Measurements from ENCODE around the gene AATK.

DNA sequence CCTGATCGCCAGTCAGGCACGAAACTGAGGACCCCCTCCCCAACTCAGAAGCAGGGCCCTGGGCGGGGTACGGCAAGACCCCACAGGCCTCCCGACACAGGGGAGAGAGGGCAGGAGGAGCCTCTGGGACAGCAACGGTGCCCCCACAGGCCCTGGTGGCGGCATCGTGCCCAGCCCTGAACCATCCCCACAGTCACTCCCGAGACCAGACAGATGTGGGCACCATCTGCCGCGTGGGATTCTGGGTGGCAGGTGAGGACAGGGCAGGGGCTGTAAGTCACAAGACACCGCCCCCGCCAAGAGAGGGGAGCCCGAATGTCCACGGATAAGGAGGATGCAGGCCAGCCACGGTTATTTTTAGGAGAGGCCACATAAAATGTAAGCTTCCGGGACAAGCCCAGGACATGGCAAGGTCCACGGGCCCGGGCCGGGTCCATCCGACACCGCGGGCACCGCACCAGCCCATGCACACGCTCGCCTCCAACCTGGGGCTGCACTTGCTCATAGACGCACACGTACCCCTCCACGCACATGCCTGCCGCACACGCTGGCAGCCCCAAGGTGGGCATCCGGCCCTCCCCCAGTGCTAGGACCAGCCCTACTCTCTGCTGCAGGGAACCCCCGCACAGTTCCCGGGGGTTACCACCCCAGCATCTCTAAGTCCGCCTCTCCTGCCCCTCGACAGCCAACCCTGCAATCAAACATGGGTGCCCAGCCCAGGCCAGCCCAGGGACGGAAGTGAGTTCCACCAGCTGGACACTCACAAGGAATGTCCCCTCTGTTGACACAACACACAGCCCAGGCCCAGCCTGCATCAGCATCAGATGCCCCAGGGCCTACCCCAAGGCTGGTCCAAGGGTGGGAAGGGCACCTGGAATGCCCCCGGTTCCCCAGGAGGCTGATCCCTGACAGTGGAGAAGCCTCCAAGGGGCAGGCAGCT is 8.9 kb downstream of the AATK start:
- TF ChIP-seq, protein P1, sequence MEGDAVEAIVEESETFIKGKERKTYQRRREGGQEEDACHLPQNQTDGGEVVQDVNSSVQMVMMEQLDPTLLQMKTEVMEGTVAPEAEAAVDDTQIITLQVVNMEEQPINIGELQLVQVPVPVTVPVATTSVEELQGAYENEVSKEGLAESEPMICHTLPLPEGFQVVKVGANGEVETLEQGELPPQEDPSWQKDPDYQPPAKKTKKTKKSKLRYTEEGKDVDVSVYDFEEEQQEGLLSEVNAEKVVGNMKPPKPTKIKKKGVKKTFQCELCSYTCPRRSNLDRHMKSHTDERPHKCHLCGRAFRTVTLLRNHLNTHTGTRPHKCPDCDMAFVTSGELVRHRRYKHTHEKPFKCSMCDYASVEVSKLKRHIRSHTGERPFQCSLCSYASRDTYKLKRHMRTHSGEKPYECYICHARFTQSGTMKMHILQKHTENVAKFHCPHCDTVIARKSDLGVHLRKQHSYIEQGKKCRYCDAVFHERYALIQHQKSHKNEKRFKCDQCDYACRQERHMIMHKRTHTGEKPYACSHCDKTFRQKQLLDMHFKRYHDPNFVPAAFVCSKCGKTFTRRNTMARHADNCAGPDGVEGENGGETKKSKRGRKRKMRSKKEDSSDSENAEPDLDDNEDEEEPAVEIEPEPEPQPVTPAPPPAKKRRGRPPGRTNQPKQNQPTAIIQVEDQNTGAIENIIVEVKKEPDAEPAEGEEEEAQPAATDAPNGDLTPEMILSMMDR (conservative IDR thresholded peaks at IDR 0.05; ENCODE audit: low read depth in 2 of 2): no peak
- TF ChIP-seq ZNF114 (CRISPR knock-in tag; IDR thresholded peaks at IDR 0.05) (no peak), POLR2AphosphoS5 (IDR thresholded peaks at IDR 0.05; ENCODE audit: low read depth) (no peak)

All from GM23338 (cell line).